K562 (cell line): ENCODE data around the gene POU2AF2. TPM values are rescaled to one million over a fixed set of nuclear protein-coding genes. Genes with fewer than 3 reads are reported as not detected.

Experiments
- ATAC-seq: fragments of 200-7000 bp; cut with Tn5 transposase; 3 replicates; pipeline ENCODE4 v1.9.1; 2020; ENCODE audit warnings: moderate library complexity
- BruUV-seq: library from RNA; stranded (reverse); fragments of 400-500 nt; replicated peaks from 2 replicates; lab custom pipeline; 2021; lab: Mats Ljungman, UMichigan
- CTCF ChIA-PET: fragments of 300-600 bp; formaldehyde crosslinking; extraction: SDS; loops from one replicate; lab custom pipeline; 2021; ENCODE audit warnings: low intra/inter-chr PET ratio; lab: Yijun Ruan, JAX
- POLR2A ChIA-PET: fragments of 300-600, 350-650 bp; sonication (Branson Sonifier 250); formaldehyde crosslinking; extraction: SDS; loops from one replicate; lab custom pipeline; 2021; ENCODE audit warnings: antibody characterized with exemption, inconsistent platforms; lab: Yijun Ruan, JAX
- DNase-seq, 4 experiments: peaks; one replicate each; pipeline versions ENCODE4 v3.0.0 to v3.0.0-alpha.2; 2011 to 2018; ENCODE audit warnings: low spot score in 3 of 4, mixed read lengths in 3 of 4; ENCODE audit errors: extremely low read depth in 1 of 4
- FAIRE-seq: peaks from 2 replicates; lab custom pipeline; 2011; peaks lifted over from hg19 to GRCh38; lab: Jason Lieb, UNC
- H2AFZ ChIP-seq: 2 replicates; pipeline ENCODE4 v1.6.0; 2011; ENCODE audit warnings: low read depth, low read length, control low read depth, inconsistent platforms
- H3K27ac ChIP-seq: fragments of 200-600 bp; 3 replicates; pipeline ENCODE4 v1.8.0; 2011; ENCODE audit warnings: low read depth, mild to moderate bottlenecking, control low read depth, inconsistent platforms, low read length, moderate library complexity, mixed read lengths; ENCODE audit errors: extremely low read depth
- H3K27me3 ChIP-seq, 2 experiments: fragments of 300-600 bp in 1 of 2; 2 replicates in 1 of 2; 3 replicates in 1 of 2; pipeline versions ENCODE4 v1.6.0 to v1.8.0; 2011; ENCODE audit warnings: inconsistent platforms in 2 of 2, low read length in 2 of 2, mild to moderate bottlenecking in 1 of 2, mixed read lengths in 1 of 2, moderate library complexity in 1 of 2; ENCODE audit not compliant: control insufficient read depth in 2 of 2, insufficient read depth in 2 of 2
- H3K36me3 ChIP-seq: fragments of 300-600 bp; 3 replicates; pipeline ENCODE4 v1.8.0; 2011; ENCODE audit warnings: mild to moderate bottlenecking, low read length, inconsistent platforms; ENCODE audit not compliant: control insufficient read depth, insufficient read depth
- H3K4me1 ChIP-seq, 2 experiments: fragments of 200-600 bp in 1 of 2; replicated peaks in 1 of 2; 2 replicates in 1 of 2; 3 replicates in 1 of 2; pipeline versions ENCODE4 v1.5.1 to v1.8.0; 2011; ENCODE audit warnings: inconsistent platforms in 2 of 2, low read length in 2 of 2, mild to moderate bottlenecking in 1 of 2, mixed read lengths in 1 of 2, moderate library complexity in 1 of 2; ENCODE audit not compliant: control insufficient read depth in 2 of 2, insufficient read depth in 2 of 2
- H3K4me2 ChIP-seq: 2 replicates; pipeline ENCODE4 v1.6.1; 2011; ENCODE audit warnings: low read length, control low read depth, inconsistent platforms, mixed read lengths; ENCODE audit not compliant: insufficient read depth
- H3K4me3 ChIP-seq: fragments of 200-600 bp; sonication (generic), shearing (Covaris generic); 2 replicates; pipeline ENCODE4 v1.5.1; 2016; ENCODE audit warnings: control low read depth, inconsistent platforms
- H3K79me2 ChIP-seq: fragments of 200-600 bp; 3 replicates; pipeline ENCODE4 v1.8.0; 2011; ENCODE audit warnings: low read length, inconsistent platforms; ENCODE audit not compliant: control insufficient read depth, insufficient read depth
- H3K9ac ChIP-seq, 2 experiments: 2 replicates each; pipeline versions ENCODE4 v1.6.0 to v1.6.1; 2011; ENCODE audit warnings: low read depth in 2 of 2, low read length in 2 of 2, control low read depth in 1 of 2, inconsistent platforms in 1 of 2, mild to moderate bottlenecking in 1 of 2, mixed read lengths in 1 of 2; ENCODE audit not compliant: insufficient read depth in 1 of 2
- H3K9me1 ChIP-seq: one replicate; pipeline ENCODE4 v1.6.0; 2011; ENCODE audit warnings: inconsistent platforms, mild to moderate bottlenecking, low read length, moderate library complexity; ENCODE audit not compliant: control insufficient read depth, insufficient read depth
- H3K9me3 ChIP-seq: replicated peaks from 2 replicates; pipeline ENCODE4 v1.5.1; 2011; ENCODE audit warnings: low read depth, low read length, inconsistent platforms; ENCODE audit not compliant: control insufficient read depth, insufficient read depth
- H4K20me1 ChIP-seq: replicated peaks from 2 replicates; pipeline ENCODE4 v1.6.1; 2011; ENCODE audit warnings: low read length, inconsistent platforms, mixed read lengths; ENCODE audit not compliant: control insufficient read depth, insufficient read depth
- ARID2 ChIP-seq: fragments of 450-650 bp; IDR thresholded peaks from 2 replicates; pipeline ENCODE4 v1.6.1; 2017; ENCODE audit warnings: antibody characterized with exemption, mild to moderate bottlenecking
- HDAC3 ChIP-seq: fragments of 450-650 bp; IDR thresholded peaks from 2 replicates; pipeline ENCODE4 v1.6.1; 2018; ENCODE audit warnings: borderline replicate concordance, mild to moderate bottlenecking, moderate library complexity; ENCODE audit not compliant: partially characterized antibody
- MCM5 ChIP-seq: fragments of 450-650 bp; IDR thresholded peaks from 2 replicates; pipeline ENCODE4 v1.6.1; 2016; ENCODE audit warnings: low read depth
- POLR2A ChIP-seq: fragments of 450-650 bp; conservative IDR thresholded peaks from 2 replicates; pipeline ENCODE4 v1.6.1; 2016
- ZBTB49 ChIP-seq: sonication (generic); formaldehyde crosslinking; IDR thresholded peaks from 2 replicates; pipeline ENCODE4 v1.8.0; 2022; ENCODE audit warnings: missing genetic modification reagents, mild to moderate bottlenecking, borderline replicate concordance
- ZBTB8A ChIP-seq: fragments of 450-650 bp; IDR thresholded peaks from 2 replicates; pipeline ENCODE4 v1.6.1; 2018; ENCODE audit warnings: mild to moderate bottlenecking, moderate library complexity; ENCODE audit not compliant: partially characterized antibody
- ZNF316 ChIP-seq: fragments of 450-650 bp; IDR thresholded peaks from 2 replicates; pipeline ENCODE4 v1.6.1; 2016
- WGBS: fragments of 100-300 bp; shearing (Covaris generic); methylation state at CpG from one replicate; pipeline ENCODE4 v1.1.6; 2016; ENCODE audit warnings: low coverage, mixed read lengths; ENCODE audit not compliant: insufficient coverage; ENCODE audit errors: missing lambda C conversion rate; 5-methylcytosine and 5-hydroxymethylcytosine counted together
- in situ Hi-C: fragments of 300-500 bp; cut with MboI; formaldehyde crosslinking; loops from 4 replicates; pipeline ENCODE4 v1.15.0; 2018; ENCODE audit warnings: inconsistent platforms, mixed read lengths
- intact Hi-C: fragments of 100-400 bp; cut with micrococcal nuclease; formaldehyde crosslinking; loops from 2 replicates; pipeline ENCODE4 v1.14.2; 2022
- polyA plus RNA-seq, 8 experiments: library from polyadenylated mRNA; depleted of rRNA in 4 of 8; stranded (reverse) in 5 of 8; unstranded in 3 of 8; fragments of >200 nt; fragmentation: Nextera tagmentation in 2 of 8; fragmentation: Illumina TruSeq in 1 of 8; extraction: Ambion mirVana in 2 of 8; extraction: Trizol in 1 of 8; gene quantifications; 2 replicates each; pipeline versions ENCODE4 v1.2.1 to v1.2.3, GENCODE V29; 2011 to 2014; ENCODE audit warnings: inconsistent platforms in 1 of 8, missing spikeins in 1 of 8
- total RNA-seq, 7 experiments: library from RNA; depleted of rRNA in 6 of 7; stranded (reverse); fragments of >200 nt in 6 of 7; fragmentation: Illumina TruSeq in 2 of 7; extraction: Trizol in 2 of 7; gene quantifications; 2 replicates each; pipeline versions ENCODE4 v1.2.1 to v1.2.3, GENCODE V29; 2011 to 2021; ENCODE audit warnings: low replicate concordance in 1 of 7
- TF ChIP-seq, protein P1 (sequence below): sonication (generic); formaldehyde crosslinking; IDR thresholded peaks from 2 replicates; pipeline ENCODE4 v1.8.0; 2022; ENCODE audit warnings: mild to moderate bottlenecking, missing genetic modification reagents

POU2AF2 gene
- total and polyA plus RNA-seq, 9 of the 15 experiments (the other 6 are each of a cell fraction or from before 2014, with no cell fraction given): not detected

DNA sequence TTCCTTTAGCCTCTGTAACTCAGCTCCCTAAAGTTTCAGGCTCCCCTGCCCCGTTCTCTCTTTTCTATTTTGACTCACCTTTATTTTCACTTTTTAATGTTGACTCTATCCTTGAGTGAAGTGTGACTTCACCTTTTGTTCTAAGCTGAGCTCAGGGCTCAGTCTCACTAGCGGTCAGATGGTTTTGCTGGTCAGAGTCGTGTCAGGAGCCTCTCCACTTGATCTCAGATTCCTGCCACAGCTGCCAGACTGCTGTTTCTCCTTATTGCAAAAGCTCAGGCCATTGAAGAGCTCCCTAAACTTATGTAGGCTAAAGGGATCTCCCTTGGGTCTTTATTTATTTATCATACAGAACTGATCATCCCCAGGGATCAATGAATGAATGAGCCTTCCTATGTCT lies 13.7 kb upstream of the POU2AF2 start:
- H3K79me2 ChIP-seq: no peaks in the 10 kb centered on the region
- POLR2A ChIA-PET: no interaction called here
- CTCF ChIA-PET: no interaction called here
- BruUV-seq: no TSS peak
- no peak overlapping the region for H3K4me2 ChIP-seq
- no peaks in the 10 kb centered on the region for H3K27me3 ChIP-seq
- no peak for ATAC-seq
- 3% methylated on average over 3 of the region's 3 CpGs for WGBS
- H3K9me1 ChIP-seq: no peaks in the 10 kb centered on the region
- H3K4me1 ChIP-seq: no peaks in the 10 kb centered on the region; a peak in 1 of 5 replicates
- intact Hi-C loops: loop anchor here (2.0 to 5.0 kb wide), 2 partner anchors 1031 to 1145 kb away; no protein-coding TSS in a partner anchor
- no peak overlapping the region for H3K9ac ChIP-seq
- DNase-seq: no peak
- no peak overlapping the region for H3K27ac ChIP-seq
- in situ Hi-C loops: loop anchor here (10.0 to 25.0 kb wide), 2 partner anchors 767 to 1045 kb away; no protein-coding TSS in a partner anchor
- no peak overlapping the region for H2AFZ ChIP-seq
- no peak for FAIRE-seq
- H3K36me3 ChIP-seq: no peaks in the 10 kb centered on the region
- TF ChIP-seq ARID2 (no peak), MCM5 (no peak), HDAC3 (no peak), ZBTB49 (CRISPR knock-in tag) (no peak), POLR2A (no peak), ZBTB8A (no peak), ZNF316 (no peak)
- TF ChIP-seq, protein P1, sequence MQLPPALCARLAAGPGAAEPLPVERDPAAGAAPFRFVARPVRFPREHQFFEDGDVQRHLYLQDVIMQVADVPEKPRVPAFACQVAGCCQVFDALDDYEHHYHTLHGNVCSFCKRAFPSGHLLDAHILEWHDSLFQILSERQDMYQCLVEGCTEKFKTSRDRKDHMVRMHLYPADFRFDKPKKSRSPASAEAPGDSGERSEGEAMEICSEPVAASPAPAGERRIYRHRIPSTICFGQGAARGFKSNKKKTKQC (CRISPR knock-in tag): no peak
- H3K4me3 ChIP-seq: no peak overlapping the region
- H3K9me3 ChIP-seq: no peaks in the 10 kb centered on the region
- H4K20me1 ChIP-seq: no peaks in the 10 kb centered on the region
